Effector memory CD8-positive, alpha-beta T cell (primary cell): ENCODE results near the gene NPR2.
A peak's percentile ranks its signal among the peaks of the same experiment; 100 is the strongest.

Experiments used
- ATAC-seq: fragments of 150-1000 bp; cut with Tn5 transposase; replicated peaks from 2 replicates; pipeline ENCODE4 v1.10.0; 2021; ENCODE audit warnings: mild to moderate bottlenecking, moderate library complexity
- DNase-seq, 3 experiments: peaks; one replicate each; pipeline ENCODE4 v3.0.0; 2021
- H3K27ac Mint-ChIP-seq, 2 donors: one replicate each; pipeline ENCODE4 v1.8.0; 2022; ENCODE audit warnings: mild to moderate bottlenecking in 2 of 2, mixed read lengths in 2 of 2, moderate library complexity in 2 of 2
- H3K27me3 Mint-ChIP-seq, 2 donors: one replicate each; pipeline ENCODE4 v1.8.0; 2022; ENCODE audit warnings: mixed read lengths in 2 of 2
- H3K36me3 Mint-ChIP-seq: one replicate; pipeline ENCODE4 v1.8.0; 2022; ENCODE audit warnings: mild to moderate bottlenecking, moderate library complexity, mixed read lengths; ENCODE audit not compliant: insufficient read depth
- H3K4me1 Mint-ChIP-seq, 2 donors: one replicate each; pipeline ENCODE4 v1.8.0; 2022; ENCODE audit warnings: low read depth in 2 of 2, mixed read lengths in 2 of 2
- H3K4me3 Mint-ChIP-seq, 2 donors: one replicate each; pipeline ENCODE4 v1.8.0; 2022; ENCODE audit warnings: mild to moderate bottlenecking in 2 of 2, mixed read lengths in 2 of 2, moderate library complexity in 2 of 2
- H3K9me3 Mint-ChIP-seq, 2 donors: one replicate each; pipeline ENCODE4 v1.8.0; 2022; ENCODE audit warnings: mixed read lengths in 2 of 2

NPR2 gene

DNA sequence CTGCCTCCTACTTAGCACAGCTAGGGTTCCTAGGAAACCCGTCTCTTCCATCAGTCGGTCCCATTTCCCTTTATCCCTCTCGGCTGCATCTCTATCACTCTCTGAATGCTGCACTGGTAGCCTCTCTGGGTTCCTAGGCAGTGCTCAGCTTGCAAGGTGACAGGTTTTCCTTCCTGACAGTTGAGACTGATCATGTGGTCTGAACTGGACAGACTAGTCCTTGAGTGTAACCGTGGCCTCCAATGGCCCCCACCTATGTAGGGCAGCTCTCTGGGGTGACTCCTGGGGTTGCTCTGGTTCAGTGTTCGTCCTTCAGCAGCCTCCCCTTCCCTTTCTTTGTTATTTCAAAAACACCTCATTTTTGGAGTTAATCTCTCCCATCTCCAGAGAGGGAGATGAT lies 41.4 kb downstream of the NPR2 start:
- Mint-ChIP-seq H3K4me3 (no peak overlapping the region), H3K9me3 (no peaks in the 10 kb centered on the region), H3K27ac (no peak overlapping the region), H3K4me1 (peaks cover 27 to 29% of the 10 kb centered on the region in 2 donors), H3K36me3 (peaks cover 15% of the 10 kb centered on the region), H3K27me3 (no peaks in the 10 kb centered on the region)
- no peak for DNase-seq
- ATAC-seq, result no peak

DNA sequence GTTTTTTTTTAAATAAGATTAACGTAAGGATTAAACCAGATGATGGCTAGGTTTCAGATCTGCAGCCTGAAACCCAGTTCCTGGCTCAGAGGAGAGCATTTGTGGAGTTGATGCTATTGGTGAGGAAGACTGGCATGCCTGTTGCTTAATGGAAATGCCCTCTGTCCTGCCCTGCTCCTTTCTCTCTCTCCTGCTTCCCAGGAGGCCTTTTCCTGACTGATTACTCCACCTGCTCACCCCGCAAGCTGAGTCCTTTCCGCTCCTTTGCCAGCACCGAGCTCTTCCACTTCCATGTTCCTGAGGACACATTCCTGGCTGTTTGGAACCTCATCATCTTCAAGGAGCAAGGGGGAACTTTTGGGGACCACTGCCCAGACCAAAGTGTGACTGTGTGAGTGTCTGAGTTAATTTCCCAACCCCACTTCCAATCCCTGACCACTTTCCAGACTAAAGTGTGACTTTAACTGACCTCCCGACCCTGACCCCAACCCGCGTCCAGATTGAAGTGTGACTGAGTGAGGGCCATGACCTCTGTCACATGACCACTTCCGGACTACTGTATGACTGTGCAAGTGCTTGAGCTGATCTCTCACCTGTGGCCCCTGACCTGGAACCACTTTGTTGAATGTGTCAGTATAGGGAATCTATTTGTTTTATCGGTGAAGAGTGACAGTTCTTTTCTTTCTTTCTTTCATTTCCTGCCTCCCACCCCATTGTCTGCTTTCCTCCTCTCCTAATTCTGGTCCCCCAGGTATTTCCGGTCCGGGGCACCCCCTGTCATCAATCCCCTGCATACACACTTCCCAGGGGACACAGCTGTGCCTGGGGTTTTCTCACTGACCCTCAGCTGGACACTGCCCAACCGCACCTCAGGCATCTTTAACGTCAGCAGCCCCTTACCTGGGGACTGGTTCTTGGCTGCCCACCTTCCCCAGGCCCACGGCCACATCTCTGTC lies 43.1 kb downstream of the NPR2 start:
- H3K27me3 Mint-ChIP-seq, result no peaks in the 10 kb centered on the region
- H3K4me1 Mint-ChIP-seq, result peaks cover 16 to 20% of the 10 kb centered on the region in 2 donors

DNA sequence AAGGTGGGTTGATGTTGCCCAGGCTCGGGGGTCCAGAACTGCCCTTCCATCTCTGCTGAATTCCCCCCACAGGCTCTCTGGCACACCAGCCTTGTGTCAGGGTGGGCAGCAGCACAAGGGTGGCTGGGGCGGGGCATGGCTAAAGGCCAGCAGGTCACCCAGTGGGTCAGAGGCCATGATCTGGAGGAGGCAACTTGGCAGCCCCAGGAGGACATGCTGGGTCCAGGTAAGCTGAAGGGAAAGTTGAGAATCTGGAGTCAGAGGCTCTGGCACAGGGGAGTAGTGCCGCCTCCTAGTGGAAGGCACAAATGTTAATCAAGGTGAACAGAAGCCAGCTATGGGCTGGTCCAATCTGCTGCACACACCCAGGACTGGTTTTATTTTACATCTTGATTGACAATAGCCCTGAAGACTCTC lies 43.8 kb downstream of the NPR2 start:
- Mint-ChIP-seq H3K36me3 (peaks cover 2% of the 10 kb centered on the region), H3K27me3 (peaks cover 0 to 4% of the 10 kb centered on the region in 2 donors), H3K4me3 (no peak overlapping the region), H3K27ac (no peak overlapping the region), H3K4me1 (peaks cover 9 to 17% of the 10 kb centered on the region in 2 donors), H3K9me3 (no peaks in the 10 kb centered on the region)
- ATAC-seq, result peak; percentile 45
- no peak for DNase-seq

More for the DNA sequence above, 43.1 kb downstream of the NPR2 start:
- H3K36me3 Mint-ChIP-seq, result peaks cover 6% of the 10 kb centered on the region
- H3K4me3 Mint-ChIP-seq, result no peak overlapping the region
- ATAC-seq (no peak), DNase-seq (no peak)
- no peaks in the 10 kb centered on the region for H3K9me3 Mint-ChIP-seq
- peak overlapping the region in 1 of 2 donors; percentile 72 for H3K27ac Mint-ChIP-seq

DNA sequence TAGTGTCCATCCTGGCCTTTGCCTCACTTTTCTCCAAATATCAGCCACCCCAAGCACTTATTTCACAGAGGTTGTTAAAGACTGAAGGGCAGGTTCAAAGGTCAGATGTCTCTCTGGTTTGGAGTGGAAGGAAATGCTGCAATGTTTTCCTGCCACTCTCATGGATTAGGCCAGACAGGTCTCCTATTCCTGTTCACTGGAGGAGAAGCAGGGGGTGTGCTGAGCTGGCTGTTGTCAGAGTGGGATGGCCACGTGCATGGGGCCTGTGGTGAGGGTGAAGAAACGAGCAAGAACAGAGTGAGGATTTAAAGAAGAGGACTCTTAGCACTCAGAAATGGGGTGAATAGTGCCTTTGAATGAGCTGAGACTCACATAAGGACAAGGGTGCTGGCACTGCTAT lies 44.4 kb downstream of the NPR2 start:
- H3K36me3 Mint-ChIP-seq, result peaks cover 2% of the 10 kb centered on the region
- H3K9me3 Mint-ChIP-seq, result no peaks in the 10 kb centered on the region
- no peak for ATAC-seq
- H3K4me1 Mint-ChIP-seq, result peaks cover 4 to 12% of the 10 kb centered on the region in 2 donors
- no peak for DNase-seq
- H3K27me3 Mint-ChIP-seq, result peaks cover 0 to 7% of the 10 kb centered on the region in 2 donors
- no peak overlapping the region for H3K4me3 Mint-ChIP-seq
- no peak overlapping the region for H3K27ac Mint-ChIP-seq

DNA sequence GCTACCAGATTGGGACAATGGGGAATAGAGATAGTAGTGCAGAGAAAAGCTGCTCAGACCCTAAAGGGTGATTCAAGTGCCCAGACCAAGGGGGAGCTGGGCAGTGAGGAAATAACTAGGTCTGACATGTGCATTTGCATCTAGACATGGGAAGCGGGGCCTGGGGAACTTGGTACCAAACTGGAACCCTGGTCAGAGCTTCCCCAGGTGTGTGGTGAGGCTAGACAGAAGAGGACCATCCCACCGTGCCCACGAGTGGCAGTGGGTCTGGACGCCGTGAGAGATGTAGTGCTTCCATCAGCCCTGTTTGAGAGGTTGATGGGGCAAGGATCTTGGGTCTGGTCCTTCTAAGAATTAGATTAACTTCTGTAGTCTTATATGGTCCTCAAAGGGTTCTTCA lies 45.2 kb downstream of the NPR2 start:
- peaks cover 0 to 6% of the 10 kb centered on the region in 2 donors for H3K4me1 Mint-ChIP-seq
- DNase-seq, result no peak
- H3K36me3 Mint-ChIP-seq, result peaks cover 2% of the 10 kb centered on the region
- no peak overlapping the region for H3K27ac Mint-ChIP-seq
- H3K9me3 Mint-ChIP-seq, result no peaks in the 10 kb centered on the region
- peaks cover 0 to 7% of the 10 kb centered on the region in 2 donors for H3K27me3 Mint-ChIP-seq
- ATAC-seq, result no peak
- H3K4me3 Mint-ChIP-seq, result no peak overlapping the region

DNA sequence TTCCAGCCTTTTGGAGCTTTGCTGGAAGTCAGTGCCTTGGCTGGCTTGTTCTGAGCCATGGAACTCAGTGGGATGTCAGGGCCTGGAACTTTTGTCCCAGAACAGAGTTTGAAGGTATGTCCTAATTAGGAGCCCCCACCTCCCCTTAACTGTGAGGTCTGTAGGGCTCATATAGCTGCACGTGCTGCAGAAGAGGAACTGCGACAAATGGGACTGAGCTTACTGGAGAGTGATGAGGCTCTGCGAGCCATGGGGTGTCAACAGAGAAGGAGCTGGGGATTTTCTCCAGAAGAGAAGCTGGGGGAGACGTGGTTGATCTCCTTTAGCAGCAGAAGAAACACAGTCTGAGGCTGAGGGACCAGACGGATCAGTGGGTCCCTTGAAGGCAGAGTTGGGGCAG lies 48.5 kb downstream of the NPR2 start:
- H3K27me3 Mint-ChIP-seq, result peaks cover 0 to 7% of the 10 kb centered on the region in 2 donors
- H3K36me3 Mint-ChIP-seq, result peaks cover 4% of the 10 kb centered on the region
- no peak overlapping the region for H3K4me3 Mint-ChIP-seq
- no peak for DNase-seq
- H3K4me1 Mint-ChIP-seq, result peaks cover 5 to 8% of the 10 kb centered on the region in 2 donors
- H3K27ac Mint-ChIP-seq, result peak overlapping the region in 1 of 2 donors; percentile 5
- no peak for ATAC-seq
- H3K9me3 Mint-ChIP-seq, result no peaks in the 10 kb centered on the region

DNA sequence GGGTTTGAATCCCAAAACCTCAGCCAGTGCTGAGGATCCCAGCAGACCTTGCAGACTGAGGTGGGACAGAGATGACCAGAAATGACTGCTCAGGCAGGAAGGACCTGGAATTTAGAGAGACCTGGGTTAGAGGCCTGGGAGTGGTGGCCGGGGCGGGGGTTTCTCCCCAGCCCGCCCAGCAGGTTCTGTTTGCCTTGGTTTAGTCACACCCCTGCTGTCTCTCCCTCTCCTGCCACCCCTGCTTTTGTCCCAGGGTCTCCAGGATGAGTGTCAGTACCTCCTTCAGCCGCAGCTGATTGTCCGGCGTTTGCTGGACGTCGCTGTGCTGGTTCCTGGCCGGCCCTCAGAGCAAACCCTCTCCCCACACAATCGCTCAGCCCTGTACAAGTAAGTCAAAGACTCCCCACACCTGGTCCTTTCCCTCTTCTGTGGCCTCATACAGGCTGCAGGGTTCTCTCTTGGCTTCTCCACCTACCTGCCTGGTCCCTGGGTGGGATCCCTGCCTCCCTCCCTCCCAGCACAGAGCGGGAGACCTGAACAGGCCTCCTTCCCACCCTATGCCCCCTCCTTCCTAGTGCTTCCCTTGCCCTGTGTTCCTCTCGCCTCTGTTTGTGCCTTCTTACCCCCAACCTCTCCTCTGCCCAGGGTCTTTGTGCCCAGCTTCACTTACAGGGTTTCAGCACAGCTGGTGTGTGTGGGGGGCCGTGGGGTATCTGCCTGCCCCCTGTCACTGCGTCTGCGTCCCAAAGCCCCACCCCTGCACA lies 49.7 kb downstream of the NPR2 start:
- Mint-ChIP-seq H3K27ac (no peak overlapping the region), H3K27me3 (peaks cover 0 to 7% of the 10 kb centered on the region in 2 donors), H3K4me1 (peaks cover 14% of the 10 kb centered on the region in 2 donors), H3K9me3 (no peaks in the 10 kb centered on the region), H3K4me3 (no peak overlapping the region), H3K36me3 (peaks cover 6% of the 10 kb centered on the region)
- ATAC-seq, result no peak
- no peak for DNase-seq

DNA sequence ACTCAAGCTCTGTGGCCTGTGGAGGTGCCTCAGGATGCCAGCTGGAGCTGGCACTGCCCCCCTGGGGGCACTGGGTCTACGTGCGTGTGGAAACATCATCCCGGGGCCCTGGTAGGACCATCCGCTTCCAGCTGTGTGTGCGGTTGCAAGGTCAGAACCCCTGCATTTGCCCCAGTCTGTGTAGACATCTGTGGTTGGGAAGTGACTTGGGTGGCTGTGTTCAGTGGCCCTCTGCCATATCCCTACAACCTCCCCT lies 50.2 kb downstream of the NPR2 start:
- H3K27me3 Mint-ChIP-seq, result peaks cover 0 to 7% of the 10 kb centered on the region in 2 donors
- DNase-seq, result no peak
- peaks cover 14% of the 10 kb centered on the region in 2 donors for H3K4me1 Mint-ChIP-seq
- H3K4me3 Mint-ChIP-seq, result no peak overlapping the region
- no peak overlapping the region for H3K27ac Mint-ChIP-seq
- H3K36me3 Mint-ChIP-seq, result peaks cover 6% of the 10 kb centered on the region
- no peaks in the 10 kb centered on the region for H3K9me3 Mint-ChIP-seq
- ATAC-seq, result no peak

DNA sequence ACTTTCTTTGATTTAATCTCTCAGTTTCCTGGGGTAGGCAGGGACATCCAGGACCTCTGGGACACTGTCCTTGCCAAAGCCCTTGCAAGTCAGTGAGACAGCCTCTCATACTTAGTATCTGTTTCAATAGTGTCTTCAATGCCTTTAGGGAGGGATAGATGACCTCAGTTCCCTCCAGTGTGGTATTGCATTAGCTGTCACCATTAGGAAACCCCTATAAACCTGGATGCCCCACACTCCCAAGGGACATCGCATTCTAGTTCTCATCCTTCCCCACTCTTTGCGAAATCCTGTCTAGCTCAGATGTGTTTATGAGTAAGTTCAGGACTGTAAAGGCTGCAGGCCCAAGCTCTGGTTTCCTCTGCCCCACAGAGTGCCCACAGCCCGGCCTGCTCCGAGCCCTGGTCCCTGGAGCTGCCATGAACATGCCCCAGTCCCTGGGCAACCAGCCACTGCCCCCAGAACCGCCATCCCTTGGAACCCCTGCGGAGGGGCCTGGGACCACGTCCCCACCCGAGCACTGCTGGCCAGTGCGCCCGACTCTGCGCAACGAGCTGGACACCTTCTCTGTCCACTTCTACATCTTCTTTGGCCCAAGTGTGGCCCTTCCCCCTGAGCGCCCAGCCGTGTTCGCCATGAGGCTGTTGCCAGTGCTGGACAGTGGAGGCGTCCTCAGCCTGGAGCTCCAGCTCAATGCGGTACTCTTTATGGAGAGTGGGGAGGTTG lies 50.8 kb downstream of the NPR2 start:
- H3K4me3 Mint-ChIP-seq, result no peak overlapping the region
- DNase-seq, result no peak
- no peaks in the 10 kb centered on the region for H3K9me3 Mint-ChIP-seq
- ATAC-seq, result no peak
- peaks cover 4% of the 10 kb centered on the region for H3K36me3 Mint-ChIP-seq
- H3K27me3 Mint-ChIP-seq, result peaks cover 0 to 7% of the 10 kb centered on the region in 2 donors
- no peak overlapping the region for H3K27ac Mint-ChIP-seq
- H3K4me1 Mint-ChIP-seq, result peaks cover 14% of the 10 kb centered on the region in 2 donors

DNA sequence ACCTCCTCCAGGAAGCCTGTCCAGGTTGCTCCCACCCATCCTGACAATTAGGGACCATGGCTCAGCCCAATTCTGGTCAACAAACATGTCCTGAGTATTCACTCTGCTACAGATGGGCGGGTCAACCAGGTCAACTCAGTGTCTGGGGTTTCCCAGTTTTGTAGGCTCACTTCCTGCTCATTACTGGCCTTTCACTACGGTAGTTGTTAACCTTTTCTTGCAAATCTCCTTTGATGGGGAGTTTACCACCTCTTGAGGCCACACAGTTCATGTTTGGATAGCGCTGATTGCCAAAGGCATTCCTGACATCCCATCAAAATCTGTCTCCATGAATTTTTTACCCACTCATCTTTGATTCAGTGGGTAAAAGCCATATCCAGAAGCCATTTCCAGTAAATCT lies 51.4 kb downstream of the NPR2 start:
- ATAC-seq, result no peak
- Mint-ChIP-seq H3K36me3 (peaks cover 4% of the 10 kb centered on the region), H3K4me3 (no peak overlapping the region)

DNA sequence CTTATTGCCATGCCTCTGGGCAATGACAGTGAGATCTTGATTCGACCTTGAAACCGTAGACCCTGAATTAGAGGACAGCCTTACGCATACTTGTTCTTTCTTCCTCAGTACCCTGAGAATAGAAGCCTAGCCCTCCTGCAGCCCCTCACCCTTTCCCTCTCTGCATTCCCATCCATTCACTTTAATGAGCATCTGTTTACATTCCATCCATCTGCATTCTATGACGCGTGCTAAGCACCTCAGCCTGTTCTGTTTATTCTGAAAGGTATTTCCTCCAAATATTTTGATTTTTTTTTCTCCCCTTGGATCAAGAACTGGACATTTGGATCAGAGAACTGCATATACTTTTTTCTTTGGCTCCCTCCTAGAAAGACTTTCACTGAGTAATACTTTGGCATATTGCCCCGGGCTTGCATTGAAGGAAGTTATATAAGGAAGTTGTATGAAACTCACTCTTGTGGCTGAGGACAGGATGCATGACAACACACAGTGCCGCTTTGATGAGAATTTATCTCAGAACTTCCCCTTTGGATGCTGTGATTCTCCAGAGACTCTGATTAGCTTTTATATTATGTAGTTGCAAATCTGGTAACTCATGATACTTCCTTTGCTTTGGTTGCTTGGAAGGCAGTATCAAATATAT lies 53.4 kb downstream of the NPR2 start:
- peaks cover 6% of the 10 kb centered on the region for H3K36me3 Mint-ChIP-seq
- H3K4me3 Mint-ChIP-seq, result no peak overlapping the region
- H3K27me3 Mint-ChIP-seq, result peaks cover 0 to 7% of the 10 kb centered on the region in 2 donors
- ATAC-seq (peak; percentile 89), DNase-seq (peak in 1 of 3 experiments; percentile 35)
- H3K4me1 Mint-ChIP-seq, result peaks cover 14% of the 10 kb centered on the region in 2 donors
- H3K9me3 Mint-ChIP-seq, result no peaks in the 10 kb centered on the region
- H3K27ac Mint-ChIP-seq, result peak overlapping the region; percentile 5 to 76

More for the DNA sequence above, 51.4 kb downstream of the NPR2 start:
- H3K4me1 Mint-ChIP-seq, result peaks cover 14% of the 10 kb centered on the region in 2 donors
- H3K27me3 Mint-ChIP-seq, result peaks cover 0 to 7% of the 10 kb centered on the region in 2 donors
- H3K9me3 Mint-ChIP-seq, result no peaks in the 10 kb centered on the region
- H3K27ac Mint-ChIP-seq, result no peak overlapping the region
- no peak for DNase-seq

DNA sequence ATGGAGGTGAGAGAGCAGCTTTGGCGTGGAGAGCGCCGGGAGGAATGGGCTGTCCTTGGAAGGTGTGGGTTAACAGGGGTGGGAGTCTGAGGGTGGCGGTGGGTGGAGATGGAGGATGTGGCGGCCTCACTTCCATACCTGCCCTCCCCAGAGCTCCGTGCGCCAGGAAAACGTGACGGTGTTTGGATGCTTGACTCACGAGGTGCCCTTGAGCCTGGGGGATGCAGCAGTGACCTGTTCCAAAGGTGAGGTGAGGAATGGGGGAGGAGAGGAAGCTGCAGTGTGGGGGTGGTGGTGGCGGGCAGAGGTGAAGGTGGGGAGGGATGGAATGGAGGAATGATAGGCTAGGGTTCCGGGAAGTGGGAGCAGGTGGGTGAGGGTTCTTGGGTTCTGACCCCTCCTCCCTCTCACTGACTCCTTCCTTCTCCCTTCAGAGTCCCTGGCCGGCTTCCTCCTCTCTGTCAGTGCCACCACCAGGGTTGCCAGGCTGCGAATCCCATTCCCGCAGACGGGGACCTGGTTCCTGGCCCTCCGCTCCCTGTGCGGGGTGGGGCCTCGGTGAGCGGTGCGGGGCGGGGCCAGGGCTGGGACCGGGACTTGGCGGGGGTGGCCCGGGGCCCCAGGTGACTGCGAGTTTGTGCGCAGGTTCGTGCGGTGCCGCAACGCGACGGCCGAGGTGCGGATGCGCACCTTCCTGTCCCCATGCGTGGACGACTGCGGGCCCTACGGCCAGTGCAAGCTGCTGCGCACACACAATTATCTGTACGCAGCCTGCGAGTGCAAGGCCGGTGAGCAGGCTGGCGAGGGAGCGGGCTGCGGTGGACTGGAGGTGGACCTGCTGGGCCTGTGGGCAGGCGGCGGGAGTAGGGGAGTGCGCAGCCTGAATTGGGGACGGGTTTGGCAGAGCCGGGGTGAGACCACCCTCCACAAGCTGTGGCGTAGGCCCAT lies 54.7 kb downstream of the NPR2 start:
- ATAC-seq (no peak), DNase-seq (no peak)
- Mint-ChIP-seq H3K27me3 (no peaks in the 10 kb centered on the region), H3K27ac (peak overlapping the region in 1 of 2 donors; percentile 76), H3K4me3 (peak overlapping the region in 1 of 2 donors; percentile 51), H3K36me3 (peaks cover 6% of the 10 kb centered on the region), H3K4me1 (peaks cover 11 to 14% of the 10 kb centered on the region in 2 donors), H3K9me3 (no peaks in the 10 kb centered on the region)
